Activated gamma-delta T cell treated with Interleukin-2 at 50 U/mL for 16 hours (primary cell): ENCODE results near the gene CACNB2.

ENCODE experiments used
- DNase-seq: peaks from one replicate; pipeline ENCODE4 v3.0.0-alpha.2; 2020

CACNB2 gene

DNA sequence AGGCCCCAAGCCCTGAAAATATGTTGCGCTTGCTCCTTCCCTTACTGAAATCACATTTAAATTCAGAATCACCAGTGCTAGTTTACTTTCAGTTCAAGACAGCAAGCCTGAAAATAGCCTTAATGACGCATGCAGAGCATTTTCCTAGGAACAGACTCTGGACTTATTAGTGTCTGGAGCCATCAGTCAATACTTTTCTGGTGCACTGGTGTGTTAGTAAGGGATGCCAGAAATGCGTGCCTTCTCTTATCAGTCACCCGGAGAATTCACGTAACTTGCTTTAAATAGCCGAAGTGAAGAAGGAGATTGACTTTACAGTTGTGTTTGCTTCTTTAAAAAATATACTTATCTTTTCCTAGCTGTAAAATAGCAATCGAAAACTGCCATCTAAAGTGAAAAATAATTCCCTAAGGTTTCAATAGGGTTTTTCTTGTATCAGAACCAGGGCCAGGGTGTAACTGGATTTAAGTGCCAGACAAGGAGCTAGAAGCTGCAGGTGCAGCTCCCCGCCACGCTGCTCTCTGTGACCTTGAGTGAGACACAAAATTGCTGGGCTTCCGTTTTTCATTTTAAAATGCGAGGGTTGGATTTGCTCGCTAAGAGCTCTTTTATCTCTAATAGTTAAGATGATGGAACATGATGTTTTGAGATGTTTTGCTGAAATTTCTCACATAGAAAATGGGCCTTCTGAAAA is 333.3 kb downstream of the CACNB2 start:
- no peak for DNase-seq

DNA sequence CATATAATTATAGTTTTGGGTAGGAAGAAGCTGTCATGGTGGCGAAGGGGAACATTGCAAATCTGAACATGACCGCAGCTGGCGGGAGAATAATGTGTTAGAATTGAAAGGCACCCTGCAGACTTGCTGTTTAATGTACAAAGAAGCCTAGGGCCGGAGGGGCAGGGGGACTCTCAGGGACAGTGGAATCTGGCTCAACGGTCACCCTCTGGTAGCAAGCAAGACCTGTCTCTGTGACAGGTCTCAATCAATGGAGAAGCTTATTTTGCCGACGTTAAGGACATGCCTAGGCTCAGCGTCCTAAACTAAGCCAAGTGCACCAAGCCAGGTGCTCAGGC is 333.9 kb downstream of the CACNB2 start:
- DNase-seq: no peak

DNA sequence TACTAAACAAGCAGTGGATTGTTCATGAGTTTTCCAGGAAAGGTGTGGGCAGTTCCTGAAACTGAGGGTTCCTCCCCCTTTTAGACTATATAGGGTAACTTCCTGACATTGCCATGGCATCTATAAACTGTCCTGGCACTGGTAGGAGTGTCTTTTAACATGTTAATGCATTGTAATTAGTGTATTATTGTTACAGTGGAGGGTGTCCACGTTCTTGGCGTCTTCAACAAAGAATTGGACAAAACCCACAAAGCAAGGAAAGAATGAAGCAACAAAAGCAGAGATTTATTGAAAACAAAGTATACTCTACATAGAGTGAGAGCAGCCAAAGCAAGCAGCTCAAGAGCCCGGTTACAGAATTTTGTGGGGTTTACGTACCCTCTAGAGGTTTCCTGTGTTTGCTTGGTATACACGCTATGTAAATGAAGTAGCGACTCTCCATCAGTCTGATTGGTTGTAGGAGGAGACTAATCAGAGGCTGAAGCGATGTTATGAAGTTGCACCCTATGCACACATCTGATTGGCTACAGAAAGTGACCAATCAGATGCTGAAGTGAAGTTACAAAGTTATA is 335.9 kb downstream of the CACNB2 start:
- DNase-seq: no peak

DNA sequence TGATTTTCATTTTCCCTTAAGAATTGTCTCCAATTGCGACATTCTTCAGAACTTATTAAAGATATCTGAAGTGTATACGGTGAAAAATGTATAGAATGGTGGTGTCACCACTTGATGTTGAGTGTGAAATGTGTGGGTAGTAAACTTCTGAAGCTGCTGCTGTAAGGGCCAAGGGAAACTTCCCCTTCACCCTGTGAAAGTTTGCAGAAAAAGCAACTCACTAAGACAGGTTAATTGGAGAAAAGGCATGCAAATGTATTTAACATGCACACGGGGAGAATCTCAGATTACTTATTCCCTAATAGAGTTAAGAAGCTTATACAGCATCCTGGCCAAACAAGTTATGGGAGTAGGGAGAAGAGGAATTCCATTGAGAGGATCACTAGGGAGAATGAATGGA is 338.1 kb downstream of the CACNB2 start:
- no peak for DNase-seq

- DNase-seq: no peak
Measured at GRCh38 chr10:18479502-18479901, 339.3 kb downstream of the CACNB2 start.

DNA sequence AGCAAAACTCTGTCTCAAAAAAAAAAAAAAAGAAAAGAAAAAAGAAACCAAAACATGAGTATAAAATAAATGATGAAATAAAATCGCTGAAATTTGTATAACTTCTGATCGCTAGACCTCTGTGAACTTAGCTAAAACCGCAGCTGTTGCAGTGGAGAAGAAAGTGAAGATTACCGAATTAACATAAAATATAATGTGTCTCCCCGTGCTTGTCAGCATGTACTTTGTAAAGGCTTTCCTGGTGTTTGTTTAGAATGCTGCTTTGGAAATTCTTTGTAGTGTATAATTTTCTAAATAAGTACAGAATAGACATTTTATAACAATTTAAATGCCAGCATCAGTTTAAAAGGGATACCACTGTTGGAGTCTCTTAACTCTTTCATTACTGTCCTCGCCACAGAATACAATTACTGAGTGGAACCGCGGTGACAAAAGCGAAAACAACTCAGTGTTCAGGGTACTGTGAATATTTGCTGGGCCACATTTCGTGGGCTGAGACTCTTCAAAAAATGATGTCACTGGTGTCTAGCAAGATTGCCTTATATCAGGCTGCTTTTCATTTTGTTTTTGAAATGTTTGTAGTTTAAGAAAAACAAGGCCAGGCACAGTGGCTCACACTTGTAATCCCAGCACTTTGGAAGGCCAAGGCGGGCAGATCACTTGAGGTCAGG is 343.4 kb downstream of the CACNB2 start:
- no peak for DNase-seq

DNA sequence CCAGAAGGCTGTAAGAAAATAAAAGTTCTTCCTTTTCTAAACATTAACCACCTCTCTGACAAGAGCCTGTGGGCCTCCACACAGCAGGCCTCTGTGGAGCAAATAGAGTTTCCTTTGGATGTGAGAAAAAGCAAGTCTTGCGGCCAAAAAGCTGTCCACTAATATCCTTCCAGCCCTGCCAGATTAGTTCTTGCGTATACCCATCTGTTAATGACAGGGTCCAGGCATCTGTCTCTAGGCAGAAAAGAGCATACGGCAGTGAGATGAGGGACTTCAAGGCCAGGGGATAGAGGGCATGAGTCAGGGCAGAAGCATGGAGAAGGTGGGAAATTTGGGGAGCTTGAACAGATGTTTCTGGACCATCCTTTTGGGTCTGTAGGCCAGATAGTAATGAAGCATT is 346.2 kb downstream of the CACNB2 start:
- no peak for DNase-seq

DNA sequence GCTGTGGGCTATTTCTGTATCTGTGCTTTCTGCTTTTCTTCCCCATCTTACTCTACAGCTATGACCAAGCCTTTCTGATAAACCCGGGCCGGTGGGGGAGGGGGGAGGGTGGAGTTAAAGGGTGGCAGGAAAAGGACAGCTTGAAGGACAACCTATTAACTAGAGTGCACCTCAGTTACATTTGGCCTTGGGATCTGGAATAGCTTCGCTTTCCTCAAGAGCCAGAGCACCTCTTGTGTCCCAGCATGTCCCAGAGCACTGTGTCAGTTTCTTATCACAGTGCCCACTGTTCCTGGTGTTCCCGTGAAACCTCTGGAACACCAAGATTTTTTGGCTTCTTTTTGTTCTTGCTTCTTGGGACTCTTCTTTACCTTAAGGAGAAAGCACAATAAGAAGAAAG is 350.5 kb downstream of the CACNB2 start:
- no peak for DNase-seq

GRCh38 chr10:18497806-18498369 is 357.7 kb downstream of the CACNB2 start:
- no peak for DNase-seq

GRCh38 chr10:18498998-18499397 is 358.8 kb downstream of the CACNB2 start:
- no peak for DNase-seq

DNA sequence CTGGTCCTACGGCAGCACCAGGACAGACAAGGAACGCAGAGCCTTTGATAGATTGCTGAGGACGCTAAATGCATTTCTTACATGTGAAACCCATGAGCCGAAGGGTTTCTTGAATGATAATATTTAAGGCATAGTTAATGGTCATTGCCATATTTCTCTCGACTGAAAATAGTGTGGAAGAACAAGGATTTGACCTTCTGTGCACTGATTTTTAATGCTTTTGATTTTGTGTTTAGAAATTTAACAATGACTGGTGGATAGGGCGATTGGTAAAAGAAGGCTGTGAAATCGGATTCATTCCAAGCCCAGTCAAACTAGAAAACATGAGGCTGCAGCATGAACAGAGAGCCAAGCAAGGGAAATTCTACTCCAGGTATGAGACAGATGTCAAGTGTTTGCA is 360.4 kb downstream of the CACNB2 start:
- DNase-seq: no peak

DNA sequence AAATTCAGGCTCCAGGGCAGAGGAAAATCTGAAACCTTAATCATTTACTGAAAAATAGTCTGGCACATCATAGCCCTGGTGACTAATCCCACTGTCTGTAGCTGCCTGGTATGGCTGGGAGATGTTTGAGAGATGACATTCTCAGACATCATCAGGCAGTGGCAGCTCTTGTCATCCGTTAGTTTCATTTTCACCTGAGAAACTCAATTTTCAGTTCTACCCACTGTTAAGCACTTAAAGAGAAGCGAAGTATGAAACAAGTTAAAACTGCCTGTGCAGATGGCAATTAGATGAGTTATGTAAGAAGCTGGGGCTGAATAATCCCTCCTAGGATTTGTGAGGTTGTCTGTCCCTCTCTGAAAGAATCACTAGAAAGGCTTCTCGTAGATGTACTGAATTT is 361.0 kb downstream of the CACNB2 start:
- DNase-seq: no peak

- no peak for DNase-seq
Measured at GRCh38 chr10:18501629-18502028, 361.4 kb downstream of the CACNB2 start.

- DNase-seq: no peak
Measured at GRCh38 chr10:18504161-18504560, 363.9 kb downstream of the CACNB2 start.

DNA sequence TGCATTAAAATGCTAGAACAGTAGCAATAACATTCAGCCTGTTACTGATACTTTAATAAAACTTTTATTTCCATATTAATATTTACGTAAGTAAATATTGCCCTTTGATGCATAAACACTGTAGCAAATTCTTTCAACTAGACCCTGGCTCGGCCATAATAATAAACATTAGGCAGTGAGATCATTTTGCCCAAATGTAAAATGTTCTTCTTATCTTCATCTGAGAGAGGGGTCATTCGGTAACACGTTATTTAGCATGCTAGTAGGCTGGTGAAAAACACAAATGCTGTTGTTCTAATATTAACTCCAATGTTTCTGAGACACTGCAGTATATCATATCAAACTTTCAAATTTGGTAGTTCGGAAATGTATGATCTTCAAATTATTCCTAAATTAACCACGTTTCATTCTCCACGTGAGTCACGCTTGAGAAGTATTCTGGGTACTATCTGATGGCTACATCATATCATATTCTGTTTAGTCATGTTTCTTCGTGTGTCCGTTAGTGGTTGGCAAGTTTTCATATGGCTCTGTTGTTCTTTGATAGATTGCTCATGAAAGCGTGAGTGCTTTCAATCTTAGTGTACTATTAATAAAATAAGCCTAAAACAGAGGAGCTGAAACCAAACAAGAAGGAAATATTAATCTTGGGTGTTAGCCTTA is 365.4 kb downstream of the CACNB2 start:
- DNase-seq: no peak

GRCh38 chr10:18508587-18508986 is 368.4 kb downstream of the CACNB2 start:
- no peak for DNase-seq

- DNase-seq: no peak
Measured at GRCh38 chr10:18514537-18514936, 374.3 kb downstream of the CACNB2 start.

DNA sequence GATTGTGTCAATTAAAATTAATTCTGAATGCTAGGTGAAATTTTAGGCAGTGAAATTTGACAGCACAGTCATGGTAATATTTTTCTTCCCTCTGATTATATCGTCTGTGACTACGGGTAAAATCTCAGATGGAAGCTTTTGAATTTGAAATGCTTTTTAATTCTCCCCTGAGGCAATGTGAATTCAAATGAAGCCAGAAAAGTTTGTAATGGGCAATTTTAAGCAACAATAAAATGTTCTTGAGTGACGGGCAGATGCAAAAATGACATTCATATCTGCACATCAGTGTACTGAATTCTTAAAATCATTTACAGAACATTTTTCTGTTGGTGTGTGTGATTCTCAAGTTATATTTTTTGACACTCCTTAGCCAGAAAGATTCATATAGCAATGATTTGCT is 376.6 kb downstream of the CACNB2 start:
- DNase-seq: no peak

- DNase-seq: no peak
Measured at GRCh38 chr10:18523025-18523424, 382.8 kb downstream of the CACNB2 start.

- no peak for DNase-seq
Measured at GRCh38 chr10:18523858-18524257, 383.6 kb downstream of the CACNB2 start.

DNA sequence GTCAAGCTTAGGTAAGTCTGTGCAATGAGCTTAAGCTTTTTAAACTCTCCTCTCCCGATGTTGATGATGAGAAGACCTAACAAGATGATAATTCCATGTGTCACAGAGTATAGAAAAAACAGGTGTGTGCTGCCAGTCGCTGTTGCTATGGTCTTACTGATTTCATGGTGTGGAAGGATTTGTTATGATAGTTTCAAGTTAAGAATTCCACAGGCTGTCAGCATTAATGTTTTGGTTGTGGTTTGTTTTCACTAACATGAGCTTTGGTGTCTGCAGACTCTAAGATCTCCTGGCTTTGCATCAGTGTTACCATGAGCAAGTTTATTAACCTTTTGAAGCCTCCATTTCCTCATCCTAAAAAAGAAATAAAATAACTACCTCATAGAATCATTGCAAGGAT is 387.5 kb downstream of the CACNB2 start:
- DNase-seq: no peak

- DNase-seq: no peak
Measured at GRCh38 chr10:18528292-18528691, 388.1 kb downstream of the CACNB2 start.

- DNase-seq: no peak
Measured at GRCh38 chr10:18532881-18533535, 392.8 kb downstream of the CACNB2 start.
